HEK293T (cell line): Measurements from ENCODE around the gene PARP6.

Source experiments
- ELF4 ChIP-seq: fragments of 450-650 bp; IDR thresholded peaks from 2 replicates; pipeline ENCODE4 v1.6.1; 2017; ENCODE audit warnings: antibody characterized with exemption
- L3MBTL2 ChIP-seq: fragments of 450-650 bp; conservative IDR thresholded peaks from 2 replicates; pipeline ENCODE4 v1.6.1; 2016; ENCODE audit warnings: mild to moderate bottlenecking
- SUZ12 ChIP-seq: fragments of 450-650 bp; IDR thresholded peaks from 2 replicates; pipeline ENCODE4 v1.6.1; 2016; ENCODE audit warnings: mild to moderate bottlenecking

DNA sequence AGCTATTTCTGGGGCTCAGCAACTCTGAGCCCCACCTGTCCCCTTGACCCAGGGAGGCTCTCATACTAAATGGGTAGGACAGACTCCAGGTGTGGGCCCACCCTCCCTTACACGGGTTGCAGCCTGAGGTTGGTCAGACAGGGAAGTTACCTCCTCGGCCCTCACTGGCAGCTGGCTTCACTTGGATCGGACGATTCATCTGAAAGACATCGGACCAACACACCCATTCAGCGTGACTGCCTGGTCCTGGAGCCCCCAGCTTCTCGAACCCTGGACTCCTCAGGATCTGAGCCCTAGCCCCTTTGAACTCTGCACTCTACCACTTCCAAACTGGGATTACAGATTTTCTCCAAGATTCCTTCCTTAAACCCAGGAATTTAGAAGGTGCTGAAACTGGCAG lies 32.2 kb upstream of the PARP6 start:
- TF ChIP-seq ELF4 (no peak), SUZ12 (no peak), L3MBTL2 (no peak)
